HEK293T (cell line): ENCODE data around the gene TMEM117.

Source experiments
- CTCF ChIA-PET: fragments of 350-600 bp; formaldehyde crosslinking; extraction: SDS; loops from one replicate; lab custom pipeline; 2021; ENCODE audit warnings: antibody characterized with exemption, inconsistent platforms; lab: Yijun Ruan, JAX
- POLR2A ChIA-PET: fragments of 350-600 bp; formaldehyde crosslinking; extraction: SDS; loops from one replicate; lab custom pipeline; 2020; ENCODE audit warnings: antibody characterized with exemption, inconsistent platforms; lab: Yijun Ruan, JAX
- DNase-seq: peaks from one replicate; pipeline ENCODE4 v3.0.0; 2012; ENCODE audit warnings: mixed read lengths; ENCODE audit errors: extremely low spot score
- ARNT ChIP-seq: fragments of 450-650 bp; IDR thresholded peaks from 2 replicates; pipeline ENCODE4 v1.6.1; 2017; ENCODE audit warnings: mild to moderate bottlenecking
- BHLHE40 ChIP-seq: fragments of 450-650 bp; IDR thresholded peaks from 2 replicates; pipeline ENCODE4 v1.6.1; 2016; ENCODE audit warnings: mild to moderate bottlenecking, moderate library complexity, borderline replicate concordance
- CTBP1 ChIP-seq: fragments of 450-650 bp; IDR thresholded peaks from 2 replicates; pipeline ENCODE4 v1.6.1; 2016; ENCODE audit warnings: borderline replicate concordance
- ELF4 ChIP-seq: fragments of 450-650 bp; IDR thresholded peaks from 2 replicates; pipeline ENCODE4 v1.6.1; 2017; ENCODE audit warnings: antibody characterized with exemption
- FOXA1 ChIP-seq: fragments of 450-650 bp; IDR thresholded peaks from 2 replicates; pipeline ENCODE4 v1.6.1; 2016; ENCODE audit warnings: mild to moderate bottlenecking
- FOXK2 ChIP-seq: fragments of 450-650 bp; IDR thresholded peaks from 2 replicates; pipeline ENCODE4 v1.6.1; 2016; ENCODE audit warnings: mild to moderate bottlenecking
- FOXM1 ChIP-seq: fragments of 450-650 bp; IDR thresholded peaks from 2 replicates; pipeline ENCODE4 v1.6.1; 2017; ENCODE audit warnings: mild to moderate bottlenecking, borderline replicate concordance
- HDGF ChIP-seq: fragments of 450-650 bp; IDR thresholded peaks from 2 replicates; pipeline ENCODE4 v1.6.1; 2017; ENCODE audit warnings: antibody characterized with exemption, borderline replicate concordance
- L3MBTL2 ChIP-seq: fragments of 450-650 bp; conservative IDR thresholded peaks from 2 replicates; pipeline ENCODE4 v1.6.1; 2016; ENCODE audit warnings: mild to moderate bottlenecking
- LEF1 ChIP-seq: fragments of 450-650 bp; IDR thresholded peaks from 2 replicates; pipeline ENCODE4 v1.6.1; 2017; ENCODE audit warnings: mild to moderate bottlenecking, borderline replicate concordance
- NFRKB ChIP-seq: fragments of 450-650 bp; IDR thresholded peaks from 2 replicates; pipeline ENCODE4 v1.6.1; 2016; ENCODE audit warnings: mild to moderate bottlenecking, moderate library complexity
- SP1 ChIP-seq: fragments of 450-650 bp; IDR thresholded peaks from 2 replicates; pipeline ENCODE4 v1.6.1; 2017
- SUZ12 ChIP-seq: fragments of 450-650 bp; IDR thresholded peaks from 2 replicates; pipeline ENCODE4 v1.6.1; 2016; ENCODE audit warnings: mild to moderate bottlenecking
- TARDBP ChIP-seq: fragments of 450-650 bp; IDR thresholded peaks from 2 replicates; pipeline ENCODE4 v1.6.1; 2016
- ZNF384 ChIP-seq: fragments of 450-650 bp; IDR thresholded peaks from 2 replicates; pipeline ENCODE4 v1.6.1; 2016
- TF ChIP-seq, protein P1 (sequence below): fragments of 450-650 bp; IDR thresholded peaks from 2 replicates; pipeline ENCODE4 v1.6.1; 2016

Gene TMEM117

GRCh38 chr12:43895580-43896206 is 59.8 kb downstream of the TMEM117 start:
- no peak for DNase-seq
- ChIA-PET POLR2A (no interaction called here), CTCF (no interaction called here)
- TF ChIP-seq FOXM1 = no peak
- no peak for TF ChIP-seq FOXA1
- TF ChIP-seq ELF4 = no peak
- no peak for TF ChIP-seq LEF1
- TF ChIP-seq HDGF = no peak
- no peak for TF ChIP-seq TARDBP
- TF ChIP-seq CTBP1 = no peak
- TF ChIP-seq L3MBTL2 = no peak
- TF ChIP-seq, protein P1, sequence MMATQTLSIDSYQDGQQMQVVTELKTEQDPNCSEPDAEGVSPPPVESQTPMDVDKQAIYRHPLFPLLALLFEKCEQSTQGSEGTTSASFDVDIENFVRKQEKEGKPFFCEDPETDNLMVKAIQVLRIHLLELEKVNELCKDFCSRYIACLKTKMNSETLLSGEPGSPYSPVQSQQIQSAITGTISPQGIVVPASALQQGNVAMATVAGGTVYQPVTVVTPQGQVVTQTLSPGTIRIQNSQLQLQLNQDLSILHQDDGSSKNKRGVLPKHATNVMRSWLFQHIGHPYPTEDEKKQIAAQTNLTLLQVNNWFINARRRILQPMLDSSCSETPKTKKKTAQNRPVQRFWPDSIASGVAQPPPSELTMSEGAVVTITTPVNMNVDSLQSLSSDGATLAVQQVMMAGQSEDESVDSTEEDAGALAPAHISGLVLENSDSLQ = no peak

- no peak for DNase-seq
- TF ChIP-seq, protein P1 = no peak
- TF ChIP-seq FOXA1 (no peak), ZNF384 (no peak), FOXM1 (no peak), SP1 (no peak), BHLHE40 (no peak), ELF4 (no peak)
- POLR2A ChIA-PET = no interaction called here
- CTCF ChIA-PET = no interaction called here
Measured at GRCh38 chr12:43896496-43896895, 60.6 kb downstream of the TMEM117 start.

GRCh38 chr12:43898474-43898873 is 62.6 kb downstream of the TMEM117 start:
- CTCF ChIA-PET = interaction anchor here (1.1 kb wide), 1 partner anchor 1023 kb away, joined by 3 read pairs; no protein-coding TSS in a partner anchor
- TF ChIP-seq CTBP1 (no peak), NFRKB (no peak), BHLHE40 (no peak), LEF1 (no peak), FOXK2 (no peak), HDGF (no peak), L3MBTL2 (no peak), ZNF384 (no peak), ELF4 (no peak), SP1 (no peak), TARDBP (no peak), FOXA1 (no peak), FOXM1 (no peak), SUZ12 (no peak), ARNT (no peak)
- TF ChIP-seq, protein P1 = no peak
- POLR2A ChIA-PET = no interaction called here
- DNase-seq = no peak

GRCh38 chr12:43899574-43899973 is 63.7 kb downstream of the TMEM117 start:
- no peak for DNase-seq
- ChIA-PET CTCF (interaction anchor here (1.1 kb wide), 1 partner anchor 1022 kb away, joined by 3 read pairs; no protein-coding TSS in a partner anchor), POLR2A (no interaction called here)
- no peak for TF ChIP-seq SUZ12
- no peak for TF ChIP-seq LEF1
- no peak for TF ChIP-seq HDGF
- no peak for TF ChIP-seq TARDBP
- no peak for TF ChIP-seq L3MBTL2
- no peak for TF ChIP-seq FOXA1
- TF ChIP-seq SP1 = no peak
- TF ChIP-seq, protein P1 = no peak
- no peak for TF ChIP-seq CTBP1
- TF ChIP-seq FOXM1 = no peak
- TF ChIP-seq ARNT = no peak
- no peak for TF ChIP-seq ELF4
- TF ChIP-seq FOXK2 = no peak
- TF ChIP-seq ZNF384 = no peak
- TF ChIP-seq NFRKB = no peak
- no peak for TF ChIP-seq BHLHE40

- no peak for TF ChIP-seq ARNT
- TF ChIP-seq HDGF = no peak
- no peak for TF ChIP-seq BHLHE40
- no peak for TF ChIP-seq TARDBP
- no peak for TF ChIP-seq FOXM1
- no peak for TF ChIP-seq ELF4
- no peak for TF ChIP-seq SP1
- TF ChIP-seq FOXK2 = no peak
- TF ChIP-seq LEF1 = no peak
- no peak for TF ChIP-seq L3MBTL2
- TF ChIP-seq NFRKB = no peak
- no peak for TF ChIP-seq FOXA1
- ChIA-PET CTCF (no interaction called here), POLR2A (no interaction called here)
- no peak for DNase-seq
Measured at GRCh38 chr12:43903686-43904085, 67.8 kb downstream of the TMEM117 start.
